ENCODE data around the gene PLEKHG4. TPM values are rescaled to one million over a fixed set of nuclear protein-coding genes. Genes with fewer than 3 reads are reported as not detected.

Gene PLEKHG4
- total RNA-seq, 2 experiments from 2014 or later, result 17.3 to 20.8 TPM

- no peak for ATAC-seq
These were observed 12.1 kb downstream of the PLEKHG4 start for GRCh38 chr16:67291461-67291860.

GRCh38 chr16:67294171-67294757 is 14.9 kb downstream of the PLEKHG4 start:
- ATAC-seq (no peak), DNase-seq (no peak)
- intact Hi-C loops (cut with micrococcal nuclease), result no loop called here
- CTCF ChIA-PET, result interaction anchor here (0.9 kb wide), 1 partner anchor 16 kb away, joined by 3 read pairs; no protein-coding TSS in a partner anchor
- H3K27me3 Mint-ChIP-seq, result no peaks in the 10 kb centered on the region
- H3K9me3 Mint-ChIP-seq, result no peaks in the 10 kb centered on the region
- H3K27ac Mint-ChIP-seq, result no peak overlapping the region
- no peak overlapping the region for H3K4me3 Mint-ChIP-seq
- POLR2A ChIA-PET, result no interaction called here
- H3K4me1 Mint-ChIP-seq (ENCODE audit: low read depth), result peaks cover 10% of the 10 kb centered on the region
- TF ChIP-seq CTCF (IDR thresholded peaks at IDR 0.05), result no peak
- no peaks in the 10 kb centered on the region for H3K36me3 Mint-ChIP-seq (ENCODE audit: low read depth)

More at GRCh38 chr16:67291461-67291860, 12.1 kb downstream of the PLEKHG4 start:
- Mint-ChIP-seq H3K4me1 (ENCODE audit: low read depth) (peaks cover 10% of the 10 kb centered on the region), H3K36me3 (ENCODE audit: low read depth) (no peaks in the 10 kb centered on the region), H3K9me3 (no peaks in the 10 kb centered on the region), H3K4me3 (no peak overlapping the region), H3K27ac (no peak overlapping the region), H3K27me3 (no peaks in the 10 kb centered on the region)
- intact Hi-C loops (cut with micrococcal nuclease), result no loop called here
- CTCF ChIA-PET, result no interaction called here
- POLR2A ChIA-PET, result no interaction called here
- TF ChIP-seq CTCF (IDR thresholded peaks at IDR 0.05), result no peak
- DNase-seq, result no peak

GRCh38 chr16:67294938-67295361 is 15.6 kb downstream of the PLEKHG4 start:
- Mint-ChIP-seq H3K36me3 (ENCODE audit: low read depth) (no peaks in the 10 kb centered on the region), H3K4me3 (no peak overlapping the region), H3K27me3 (no peaks in the 10 kb centered on the region), H3K9me3 (no peaks in the 10 kb centered on the region), H3K4me1 (ENCODE audit: low read depth) (peaks cover 4% of the 10 kb centered on the region), H3K27ac (no peak overlapping the region)
- ChIA-PET CTCF (interaction anchor here (1.3 kb wide), 1 partner anchor 226 kb away, joined by 3 read pairs; no protein-coding TSS in a partner anchor), POLR2A (no interaction called here)
- intact Hi-C loops (cut with micrococcal nuclease), result no loop called here
- no peak for TF ChIP-seq CTCF (IDR thresholded peaks at IDR 0.05)
- ATAC-seq, result no peak
- DNase-seq, result no peak

GRCh38 chr16:67296420-67296819 is 17.1 kb downstream of the PLEKHG4 start:
- ChIA-PET POLR2A (interaction anchor here (1.4 to 1.8 kb wide), 2 partner anchors 8 to 15 kb away, joined by 4 to 8 read pairs; no protein-coding TSS in a partner anchor), CTCF (interaction anchor here (1.3 to 1.5 kb wide), 2 partner anchors 36 to 132 kb away, joined by 3 to 5 read pairs; no protein-coding TSS in a partner anchor)
- H3K4me3 Mint-ChIP-seq, result no peak overlapping the region
- ATAC-seq (no peak), DNase-seq (no peak)
- no peaks in the 10 kb centered on the region for H3K4me1 Mint-ChIP-seq (ENCODE audit: low read depth)
- intact Hi-C loops (cut with micrococcal nuclease), result no loop called here
- no peaks in the 10 kb centered on the region for H3K36me3 Mint-ChIP-seq (ENCODE audit: low read depth)
- no peaks in the 10 kb centered on the region for H3K27me3 Mint-ChIP-seq
- TF ChIP-seq CTCF (IDR thresholded peaks at IDR 0.05), result no peak
- no peak overlapping the region for H3K27ac Mint-ChIP-seq
- H3K9me3 Mint-ChIP-seq, result no peaks in the 10 kb centered on the region

- intact Hi-C loops (cut with micrococcal nuclease), result no loop called here
- CTCF ChIA-PET, result no interaction called here
- ATAC-seq (no peak), DNase-seq (no peak)
- no peaks in the 10 kb centered on the region for H3K27me3 Mint-ChIP-seq
- no peak overlapping the region for H3K27ac Mint-ChIP-seq
- H3K4me1 Mint-ChIP-seq (ENCODE audit: low read depth), result no peaks in the 10 kb centered on the region
- H3K36me3 Mint-ChIP-seq (ENCODE audit: low read depth), result no peaks in the 10 kb centered on the region
- POLR2A ChIA-PET, result interaction anchor here (0.6 to 1.2 kb wide), 2 partner anchors 17 to 52 kb away, joined by 3 to 4 read pairs; no protein-coding TSS in a partner anchor
- no peak for TF ChIP-seq CTCF (IDR thresholded peaks at IDR 0.05)
- H3K9me3 Mint-ChIP-seq, result no peaks in the 10 kb centered on the region
- no peak overlapping the region for H3K4me3 Mint-ChIP-seq
These were observed 18.9 kb downstream of the PLEKHG4 start for GRCh38 chr16:67298277-67298676.

Data from activated CD8-positive, alpha-beta T cell treated with anti-CD3 and anti-CD28 coated beads for 36 hours (primary cell).